ENCODE data around the gene OSGEP.
A peak's percentile ranks its signal among the peaks of the same experiment; 100 is the strongest.

The OSGEP gene

DNA sequence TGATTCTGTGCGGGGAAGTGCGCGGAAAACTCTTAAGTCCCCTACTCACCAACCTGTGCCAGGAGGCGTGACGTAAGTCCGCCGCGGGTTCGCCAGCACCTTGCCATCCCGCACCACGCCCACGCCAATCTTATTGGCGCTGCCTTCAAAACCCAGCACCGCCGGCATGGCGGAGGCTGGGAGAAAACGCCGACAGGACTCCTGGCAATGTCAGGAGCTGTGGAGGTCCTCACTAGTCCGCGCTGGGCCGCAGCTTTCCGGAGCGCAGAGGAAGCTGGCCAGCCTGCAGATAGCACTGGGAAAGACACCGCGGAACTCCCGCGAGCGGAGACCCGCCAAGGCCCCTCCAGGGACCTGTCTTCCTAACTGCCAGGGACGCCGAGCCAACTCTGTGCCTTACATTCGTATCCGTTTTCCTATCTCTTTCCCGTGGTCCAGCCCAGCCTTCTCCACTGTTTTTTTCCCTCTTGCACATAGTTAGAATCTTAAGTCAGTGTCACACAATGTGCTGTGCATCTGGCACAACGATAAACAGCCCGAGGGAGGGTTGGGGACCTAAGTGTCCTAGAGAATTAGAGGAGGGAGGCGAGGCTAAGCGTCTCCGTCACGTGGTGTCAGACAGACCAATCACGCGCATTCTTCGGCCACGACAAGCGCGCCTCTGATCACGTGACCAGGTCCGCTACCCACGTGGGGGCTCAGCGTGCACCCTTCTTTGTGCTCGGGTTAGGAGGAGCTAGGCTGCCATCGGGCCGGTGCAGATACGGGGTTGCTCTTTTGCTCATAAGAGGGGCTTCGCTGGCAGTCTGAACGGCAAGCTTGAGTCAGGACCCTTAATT is at the start of gene OSGEP, which contains the start of gene APEX1:
Gene OSGEP, minus strand, starts transcription at position 297 of the 839 bp plus-strand sequence. Its CDS starts 129 bp downstream, at position 168.
Gene APEX1, plus strand, starts transcription at position 711 of the 839 bp plus-strand sequence. CDS start 420 bp downstream, outside the sequence.
- FAIRE-seq (peak; percentile 99), DNase-seq (ENCODE audit: insufficient read length, low spot score) (peak; percentile 82)

DNA sequence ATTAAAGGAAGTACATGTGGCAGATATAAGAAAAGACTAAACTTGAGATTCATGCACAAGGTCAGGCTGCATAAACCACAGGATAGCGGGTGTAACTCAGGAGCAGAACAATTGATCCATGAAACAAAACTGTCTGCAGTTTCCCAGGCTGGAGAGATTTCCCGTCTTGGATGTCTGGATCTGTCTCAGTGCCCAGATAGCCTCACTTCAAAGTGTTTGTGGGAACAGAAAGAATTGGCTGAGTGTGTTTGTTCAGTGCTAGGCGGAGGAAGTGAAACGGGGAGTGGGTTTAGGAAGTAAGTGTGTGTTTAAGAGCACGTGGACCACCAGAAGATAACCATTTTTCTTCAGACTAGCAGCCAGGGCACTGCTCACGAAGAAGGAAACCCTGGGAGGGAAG is 49.3 kb upstream of the OSGEP start:
- DNase-seq (ENCODE audit: insufficient read length, low spot score) (no peak), FAIRE-seq (no peak)

DNA sequence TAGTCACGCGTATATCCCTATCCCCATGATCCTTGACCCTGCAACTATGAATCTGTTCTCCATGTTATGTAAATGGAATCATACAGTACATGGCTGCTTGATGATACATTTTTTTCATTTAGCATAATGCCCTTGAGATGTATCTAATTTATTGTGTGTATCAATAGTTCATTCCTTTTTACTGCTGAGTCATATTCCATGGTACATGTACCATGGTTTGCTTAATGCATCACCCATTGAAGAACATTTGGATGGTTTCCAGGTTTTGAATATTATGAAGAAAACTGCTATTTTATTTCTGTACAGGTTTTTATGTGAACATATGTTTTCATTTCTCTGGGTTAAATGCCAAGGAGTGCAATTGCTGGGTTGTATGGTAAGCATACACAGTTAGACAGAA is 46.7 kb upstream of the OSGEP start:
- FAIRE-seq = no peak

DNA sequence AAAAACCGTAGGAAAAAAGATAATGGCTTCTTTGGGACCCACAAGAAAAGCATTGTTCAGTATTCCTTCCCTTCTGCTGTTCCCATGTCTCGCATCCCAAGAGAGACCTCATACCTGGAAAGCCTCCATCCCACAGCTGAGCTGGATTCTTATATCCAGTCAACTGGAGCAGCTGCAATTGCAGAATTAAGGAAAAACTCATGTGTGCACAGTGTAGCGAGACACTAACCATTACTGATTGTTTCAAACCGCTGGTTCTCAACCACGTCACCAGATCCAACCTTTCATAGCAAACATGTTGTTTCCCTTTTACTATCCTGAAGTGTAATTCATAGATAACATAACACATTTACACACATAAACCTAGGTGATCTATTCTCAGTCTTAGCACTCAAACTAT is 45.3 kb upstream of the OSGEP start:
- no peak for FAIRE-seq
- DNase-seq (ENCODE audit: insufficient read length, low spot score) = no peak

More for the DNA sequence above, 46.7 kb upstream of the OSGEP start:
- no peak for DNase-seq (ENCODE audit: insufficient read length, low spot score)

DNA sequence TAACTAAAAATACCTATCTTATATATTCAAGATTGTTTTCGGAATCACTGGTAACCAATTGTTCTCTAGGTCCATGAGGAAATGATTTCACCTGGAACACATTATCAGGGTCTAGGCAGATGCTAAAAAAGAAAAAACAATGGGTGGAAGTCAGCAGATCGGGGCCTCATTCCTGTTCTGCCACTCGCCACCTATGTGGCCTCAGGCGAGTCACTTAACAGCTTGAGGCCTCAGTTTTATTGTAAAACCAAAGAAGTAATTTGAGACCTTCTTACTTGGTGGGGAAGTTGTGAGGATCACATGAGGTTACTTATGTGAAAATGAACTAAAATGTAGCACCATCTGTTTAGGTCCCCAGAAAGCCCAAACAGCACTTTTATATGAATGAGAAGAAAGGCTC is 44.5 kb upstream of the OSGEP start:
- DNase-seq (ENCODE audit: insufficient read length, low spot score) (no peak), FAIRE-seq (no peak)

DNA sequence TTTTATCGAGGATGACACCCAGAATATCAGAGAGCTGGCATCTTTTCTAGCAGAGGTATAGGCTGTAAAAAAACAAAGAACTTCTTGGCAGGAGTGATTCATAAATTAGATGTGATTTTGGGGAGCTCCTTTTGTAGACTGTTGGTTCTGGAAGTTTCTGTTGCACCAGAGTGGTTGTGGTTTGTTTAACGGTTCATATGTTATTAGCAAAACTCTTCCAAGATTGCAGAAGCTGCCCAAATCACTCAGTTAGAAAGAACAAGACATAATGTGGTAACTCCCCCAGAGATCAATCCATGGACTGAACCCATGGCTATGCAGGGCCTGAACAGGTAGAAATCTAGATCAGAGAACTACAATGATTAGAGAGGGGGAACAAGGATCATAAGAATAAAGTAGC is 44.0 kb upstream of the OSGEP start:
- FAIRE-seq (no peak), DNase-seq (ENCODE audit: insufficient read length, low spot score) (no peak)

DNA sequence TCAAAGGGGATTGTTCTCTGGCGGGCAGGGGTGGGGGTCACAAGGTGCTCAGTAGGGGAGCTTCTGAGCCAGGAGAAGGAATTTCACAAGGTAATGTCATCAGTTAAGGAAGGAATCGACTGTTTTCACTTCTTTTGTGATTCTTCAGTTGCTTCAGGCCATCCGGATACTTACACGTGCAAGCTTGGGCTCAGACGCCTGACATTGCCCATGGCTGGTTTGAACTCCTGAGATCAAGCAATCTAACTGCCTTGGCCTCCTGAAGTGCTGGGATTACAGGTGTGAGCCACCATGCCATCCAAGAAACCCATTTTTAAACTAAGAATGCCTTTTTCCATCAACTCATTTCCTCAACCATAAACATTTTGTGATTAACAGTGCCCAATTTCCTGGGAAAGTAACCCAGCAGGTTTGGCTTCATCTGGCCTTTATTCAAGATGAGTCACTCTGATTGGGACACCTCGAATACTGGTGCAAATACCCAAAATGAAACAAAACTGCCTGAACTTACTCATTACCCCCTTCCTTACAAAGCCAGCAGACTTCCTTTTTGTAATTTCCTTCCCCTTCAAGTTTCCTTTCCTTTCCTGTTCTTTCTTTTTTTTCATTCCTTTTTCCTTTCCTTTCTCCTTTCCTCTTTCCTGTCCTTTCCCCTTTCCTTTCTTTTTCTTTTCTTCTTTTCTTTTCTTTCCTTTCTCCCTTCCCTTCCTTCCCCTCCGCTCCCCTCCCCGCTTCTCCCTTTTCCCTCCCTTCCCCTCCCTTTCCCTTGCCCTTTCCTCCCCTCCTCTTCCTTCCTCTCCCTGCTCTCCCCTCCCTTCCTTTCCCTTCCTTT is 40.5 kb upstream of the OSGEP start:
- FAIRE-seq (no peak), DNase-seq (ENCODE audit: insufficient read length, low spot score) (no peak)

DNA sequence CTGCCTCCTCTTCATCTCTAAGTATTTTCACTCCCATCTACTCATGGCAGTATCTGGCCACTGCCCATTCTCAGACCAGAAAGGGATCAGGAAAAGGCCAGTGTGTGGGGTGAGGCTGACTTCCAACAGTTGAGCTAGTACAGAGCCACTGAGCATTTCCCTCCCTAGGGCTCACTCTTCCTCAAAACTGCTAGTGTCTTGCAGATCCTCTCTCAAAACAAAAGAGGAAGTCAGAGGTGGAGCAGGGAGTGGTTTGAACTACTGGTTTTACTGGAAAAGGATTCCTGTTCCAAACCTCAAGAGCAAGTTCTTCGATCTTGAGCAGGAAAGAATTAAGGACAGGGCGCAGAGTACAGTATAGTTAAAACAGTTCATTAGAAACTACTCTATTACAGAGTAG is 39.0 kb upstream of the OSGEP start:
- FAIRE-seq = peak; percentile 44

DNA sequence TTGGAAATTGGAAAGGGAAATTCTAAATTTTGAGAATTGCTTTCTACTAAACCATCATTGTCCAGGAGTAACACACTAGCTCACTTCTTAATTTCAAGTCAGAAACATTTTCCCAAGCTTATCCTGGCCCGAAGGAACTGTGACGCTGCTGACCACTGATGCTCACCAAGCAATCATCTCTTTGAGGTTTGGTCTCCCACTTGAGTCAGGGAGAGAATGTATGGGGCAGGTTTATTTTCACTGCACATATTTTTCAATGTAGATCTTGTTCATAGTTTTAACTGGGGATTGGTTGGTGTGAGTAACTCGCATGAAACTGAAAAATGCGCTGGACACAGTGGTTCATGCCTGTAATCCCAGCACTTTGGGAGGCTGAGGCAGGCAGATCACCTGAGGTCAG is 37.9 kb upstream of the OSGEP start:
- no peak for DNase-seq (ENCODE audit: insufficient read length, low spot score)
- FAIRE-seq = no peak

More for the DNA sequence above, 39.0 kb upstream of the OSGEP start:
- no peak for DNase-seq (ENCODE audit: insufficient read length, low spot score)

DNA sequence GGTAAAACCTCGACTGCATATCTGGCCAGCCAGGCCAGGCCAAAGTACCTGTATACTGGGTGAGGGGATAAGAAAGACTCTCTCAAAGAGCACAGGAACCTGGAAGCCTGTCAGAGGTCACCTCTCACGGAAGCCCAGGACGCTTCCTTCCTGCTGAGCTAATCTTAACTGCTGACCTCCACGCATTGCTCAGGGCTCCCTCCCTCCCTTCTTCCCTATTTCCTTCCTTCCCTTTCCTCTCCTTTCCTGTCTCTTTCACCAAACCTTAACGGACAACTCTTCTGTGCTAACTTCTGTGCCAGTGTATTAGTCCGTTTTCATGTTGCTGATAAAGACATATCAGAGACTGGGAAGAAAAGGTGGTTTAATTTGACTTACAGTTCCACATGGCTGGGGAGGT is 36.0 kb upstream of the OSGEP start:
- DNase-seq (ENCODE audit: insufficient read length, low spot score) = no peak
- peak; percentile 82 for FAIRE-seq

DNA sequence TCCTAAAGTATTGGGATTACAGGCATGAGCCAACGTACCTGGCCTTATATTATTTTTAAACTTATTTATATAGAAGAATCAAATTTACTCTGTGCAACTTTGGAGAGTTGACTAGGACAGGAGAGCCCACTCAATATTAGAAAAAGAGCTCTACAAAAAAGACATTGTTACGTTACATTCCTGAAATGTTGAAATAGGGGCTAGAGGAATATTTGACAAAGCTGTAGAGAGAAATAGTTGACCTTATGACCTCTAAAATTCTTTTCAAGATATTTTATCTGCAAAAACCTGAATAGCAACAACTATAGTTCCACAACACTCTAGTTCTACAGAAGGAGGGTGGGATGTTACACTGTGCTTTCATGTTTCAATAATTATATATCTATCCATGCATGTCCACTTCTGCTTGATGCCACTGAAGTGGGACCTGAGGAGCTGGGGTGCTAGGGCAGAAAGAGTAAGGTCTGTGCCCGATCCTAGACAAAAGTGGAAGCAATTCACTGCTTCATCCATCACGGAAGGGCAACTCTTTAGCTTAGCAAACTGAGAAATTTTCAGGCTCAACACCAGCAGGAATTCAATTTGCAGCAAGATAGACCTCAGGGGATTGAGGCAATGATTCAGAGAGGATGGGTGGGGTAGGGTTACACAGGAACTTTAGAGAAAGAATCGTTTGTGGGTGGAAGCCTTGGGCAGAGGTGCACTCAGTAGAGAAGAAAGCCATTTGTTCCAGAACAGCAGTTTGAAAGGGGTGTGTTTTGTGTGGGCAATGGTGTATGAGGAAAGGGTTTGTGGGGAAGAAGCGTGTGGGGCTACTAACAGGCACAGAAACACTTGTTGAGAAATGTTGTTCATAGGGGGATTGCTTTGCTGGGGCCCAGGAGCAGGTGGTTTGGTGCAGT is 34.7 kb upstream of the OSGEP start:
- FAIRE-seq = peak; percentile 88
- DNase-seq (ENCODE audit: insufficient read length, low spot score) = no peak

DNA sequence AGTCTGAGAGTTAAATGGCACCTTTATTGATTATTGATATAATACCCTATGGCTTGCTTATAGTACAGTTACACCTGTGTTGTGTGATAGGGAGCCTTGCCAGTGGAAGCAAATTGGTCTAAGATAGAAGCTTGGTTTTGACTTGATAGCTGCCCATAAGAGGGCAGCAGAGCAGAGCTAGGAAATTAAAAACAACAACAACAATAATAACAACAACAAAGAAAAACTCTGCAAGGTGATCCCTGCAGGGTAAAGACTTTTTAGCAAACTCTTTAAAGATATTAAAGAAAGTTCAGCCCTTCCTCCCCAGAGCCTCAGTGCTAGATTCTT is 32.7 kb upstream of the OSGEP start:
- DNase-seq (ENCODE audit: insufficient read length, low spot score) (no peak), FAIRE-seq (peak; percentile 72)

DNA sequence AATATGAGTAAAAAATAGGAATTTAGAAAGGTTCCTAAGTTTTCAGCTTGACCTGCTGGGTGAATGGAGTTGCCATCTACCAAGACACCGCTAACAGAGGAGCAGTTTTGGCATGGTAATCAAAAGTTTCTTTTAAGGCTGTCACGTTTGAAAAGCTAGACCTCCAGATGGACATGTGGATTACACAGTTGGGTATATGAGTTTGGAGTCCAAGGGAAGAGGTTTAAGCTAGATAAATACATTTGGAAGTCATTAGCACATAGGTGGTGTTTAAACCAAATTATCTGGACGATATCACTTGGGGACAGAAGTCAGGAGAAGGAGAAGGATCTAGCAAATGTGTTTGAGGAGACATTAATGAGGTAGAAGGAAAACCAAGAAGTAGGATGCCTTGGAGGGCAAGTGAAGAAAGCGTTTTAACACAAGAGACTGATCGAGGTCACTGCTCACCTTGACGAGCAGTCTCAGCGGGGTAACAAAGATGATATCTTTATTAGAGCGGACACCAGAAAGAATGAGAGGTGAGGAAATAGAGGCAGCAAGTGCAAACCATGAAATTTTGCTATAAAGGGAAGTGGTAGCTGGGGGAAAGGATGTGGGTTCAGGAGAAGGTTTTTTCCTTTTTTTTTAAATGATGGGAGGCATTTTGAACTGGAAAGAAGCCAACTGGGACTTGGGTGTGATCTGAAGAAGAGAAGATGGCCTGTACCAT is 32.2 kb upstream of the OSGEP start:
- DNase-seq (ENCODE audit: insufficient read length, low spot score) (no peak), FAIRE-seq (no peak)

DNA sequence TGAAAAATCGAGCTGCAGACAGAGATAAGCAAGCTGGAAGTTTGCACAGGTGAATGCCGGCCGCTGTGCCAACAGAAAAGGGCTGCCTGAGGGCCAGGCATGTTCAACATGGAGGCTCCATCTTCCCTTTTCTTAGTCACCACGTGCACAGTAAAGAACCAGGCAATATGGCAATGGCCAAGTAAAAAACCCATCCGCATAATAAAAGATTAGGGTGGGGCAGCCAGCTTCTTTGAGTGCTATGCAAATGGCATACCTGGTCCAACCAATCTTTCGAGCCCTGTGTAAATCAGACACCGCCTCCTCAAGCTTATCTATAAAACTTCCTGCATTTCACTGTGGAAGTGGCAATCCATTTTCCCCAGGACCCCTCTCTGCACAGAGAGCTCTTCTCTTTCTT is 31.3 kb upstream of the OSGEP start:
- no peak for FAIRE-seq
- DNase-seq (ENCODE audit: insufficient read length, low spot score) = no peak

DNA sequence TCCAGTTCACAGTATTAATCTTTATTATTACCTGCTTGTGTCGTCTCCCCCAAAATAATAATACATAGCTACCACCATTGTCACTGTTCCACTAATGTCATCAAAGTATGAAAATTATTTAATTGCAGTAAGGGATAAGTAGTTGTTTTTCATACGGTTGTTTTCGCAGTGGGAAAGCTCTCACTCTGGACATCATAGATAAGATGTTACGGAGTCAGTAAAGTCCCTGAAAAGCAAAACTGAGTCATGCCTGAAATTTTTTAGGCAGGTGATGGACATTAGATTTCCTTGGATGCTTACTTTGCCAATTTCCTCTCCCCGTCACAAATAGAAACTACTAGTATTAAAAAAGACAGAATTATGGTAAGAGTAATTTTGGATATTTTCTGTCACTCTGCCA is 27.8 kb upstream of the OSGEP start:
- FAIRE-seq = no peak

DNA sequence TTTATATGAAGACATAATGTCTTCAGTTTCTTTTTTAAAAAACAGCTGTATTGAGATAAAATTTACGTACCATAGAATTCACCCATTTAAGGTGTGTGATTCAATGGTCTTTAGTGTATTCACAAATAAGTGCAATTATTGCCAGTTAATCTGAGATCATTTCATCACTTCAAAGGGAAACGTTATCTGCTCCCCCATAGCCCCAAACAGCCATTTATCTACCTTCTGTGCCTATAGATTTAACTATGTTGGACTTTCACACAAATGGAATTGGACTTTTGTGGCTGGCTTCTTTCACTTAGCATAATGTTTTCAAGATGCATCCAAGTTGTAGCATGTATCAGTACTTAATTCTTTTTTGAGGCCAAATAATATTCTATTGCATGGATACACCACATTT is 24.3 kb upstream of the OSGEP start:
- no peak for FAIRE-seq
- no peak for DNase-seq (ENCODE audit: insufficient read length, low spot score)

More for the DNA sequence above, 27.8 kb upstream of the OSGEP start:
- no peak for DNase-seq (ENCODE audit: insufficient read length, low spot score)

DNA sequence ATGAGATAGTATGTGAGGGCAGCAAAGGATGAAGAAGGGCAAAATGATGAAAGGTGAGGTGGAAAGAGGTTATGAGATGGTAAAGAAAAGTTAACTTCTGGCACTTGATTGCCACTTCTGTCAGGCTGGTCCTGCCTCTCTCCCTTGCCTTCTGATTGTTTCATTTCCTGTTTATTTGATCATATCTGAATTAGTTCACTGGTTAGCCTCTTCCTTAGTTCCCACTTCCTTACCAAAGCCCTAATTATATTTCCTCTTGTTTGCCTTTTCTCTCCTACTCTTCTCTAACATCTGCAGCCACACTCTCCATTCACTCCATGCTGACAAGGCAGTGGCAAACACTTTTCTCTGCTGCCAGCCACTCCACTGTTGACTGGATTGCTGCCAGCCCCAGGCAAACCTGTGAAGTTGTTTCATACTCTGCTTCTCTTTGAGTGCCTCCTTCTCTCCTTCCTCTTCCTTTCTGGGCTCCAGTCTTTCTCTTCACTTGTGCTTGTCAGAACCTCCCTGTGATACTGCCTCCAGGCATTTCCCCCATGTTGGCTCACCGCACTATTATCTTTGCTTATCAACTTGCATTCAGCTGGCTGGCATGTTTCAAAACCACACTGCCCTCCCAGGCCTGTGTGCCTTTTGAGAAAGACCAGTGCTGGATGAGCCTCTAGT is 22.7 kb upstream of the OSGEP start:
- no peak for DNase-seq (ENCODE audit: insufficient read length, low spot score)
- FAIRE-seq = peak; percentile 14

DNA sequence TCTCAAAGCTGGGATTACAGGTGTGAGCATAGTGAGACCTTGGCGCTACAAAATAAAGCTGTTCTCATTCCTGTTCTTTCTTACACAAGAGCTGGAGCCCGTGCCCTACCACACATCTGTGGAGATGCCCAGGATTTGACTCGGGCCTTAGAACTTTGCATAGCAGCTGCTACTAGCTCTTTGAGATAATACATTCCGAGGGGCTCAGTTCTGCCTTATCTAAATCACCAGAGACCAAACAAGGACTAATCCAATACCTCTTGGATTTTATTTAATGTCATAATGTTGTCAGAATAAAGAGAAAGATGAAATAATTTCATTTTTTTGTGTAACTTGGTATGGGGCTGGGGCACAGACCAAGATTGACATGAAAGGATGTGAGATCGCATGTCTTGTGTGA is 22.2 kb upstream of the OSGEP start:
- FAIRE-seq (no peak), DNase-seq (ENCODE audit: insufficient read length, low spot score) (no peak)

DNA sequence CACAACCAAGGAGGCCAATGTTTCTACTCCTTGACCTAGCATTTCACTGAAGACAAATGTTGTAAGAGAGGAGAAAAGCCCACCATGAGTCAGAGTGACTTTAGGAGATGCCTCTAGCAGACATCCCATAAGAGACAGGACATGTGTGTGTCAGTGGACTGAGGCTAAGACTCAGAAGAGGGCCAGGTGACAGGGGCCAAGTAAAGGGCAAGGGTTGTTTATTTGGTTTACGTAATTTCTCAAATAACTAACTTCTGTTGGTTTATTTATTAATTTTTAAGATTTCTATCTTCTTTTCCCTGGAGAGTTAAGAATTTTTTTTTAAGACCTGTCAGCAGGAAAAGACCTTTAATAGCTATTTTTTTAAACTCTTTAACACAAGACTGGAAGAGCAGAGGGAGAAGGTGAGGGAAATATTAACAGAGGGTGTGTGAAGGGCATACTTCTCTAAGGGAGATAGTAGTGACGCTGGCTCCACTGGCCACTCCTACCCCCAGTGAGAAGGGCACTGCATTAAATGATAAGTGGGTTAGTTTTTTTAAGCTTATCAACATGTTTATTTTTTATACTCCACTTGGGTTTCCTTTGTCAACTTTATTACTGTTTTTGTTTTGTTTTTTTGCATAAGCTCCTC is 18.0 kb upstream of the OSGEP start:
- no peak for FAIRE-seq
- no peak for DNase-seq (ENCODE audit: insufficient read length, low spot score)
